LNCaP clone FGC (cell line): ENCODE results near the gene ZIC2.

Source experiments
- DNase-seq: peaks from one replicate; pipeline ENCODE4 v3.0.0-alpha.2; 2011; ENCODE audit warnings: low read depth
- H3K4me3 ChIP-seq: 2 replicates; pipeline ENCODE4 v1.5.1; 2011; ENCODE audit warnings: mild to moderate bottlenecking, low read depth, low read length, control low read depth
- TF ChIP-seq, protein P1 (sequence below): IDR thresholded peaks from 2 replicates; pipeline ENCODE4 v1.5.1; 2012; ENCODE audit warnings: mild to moderate bottlenecking; ENCODE audit not compliant: control insufficient read depth, insufficient read depth; ENCODE audit errors: extremely low read depth

ZIC2 gene

DNA sequence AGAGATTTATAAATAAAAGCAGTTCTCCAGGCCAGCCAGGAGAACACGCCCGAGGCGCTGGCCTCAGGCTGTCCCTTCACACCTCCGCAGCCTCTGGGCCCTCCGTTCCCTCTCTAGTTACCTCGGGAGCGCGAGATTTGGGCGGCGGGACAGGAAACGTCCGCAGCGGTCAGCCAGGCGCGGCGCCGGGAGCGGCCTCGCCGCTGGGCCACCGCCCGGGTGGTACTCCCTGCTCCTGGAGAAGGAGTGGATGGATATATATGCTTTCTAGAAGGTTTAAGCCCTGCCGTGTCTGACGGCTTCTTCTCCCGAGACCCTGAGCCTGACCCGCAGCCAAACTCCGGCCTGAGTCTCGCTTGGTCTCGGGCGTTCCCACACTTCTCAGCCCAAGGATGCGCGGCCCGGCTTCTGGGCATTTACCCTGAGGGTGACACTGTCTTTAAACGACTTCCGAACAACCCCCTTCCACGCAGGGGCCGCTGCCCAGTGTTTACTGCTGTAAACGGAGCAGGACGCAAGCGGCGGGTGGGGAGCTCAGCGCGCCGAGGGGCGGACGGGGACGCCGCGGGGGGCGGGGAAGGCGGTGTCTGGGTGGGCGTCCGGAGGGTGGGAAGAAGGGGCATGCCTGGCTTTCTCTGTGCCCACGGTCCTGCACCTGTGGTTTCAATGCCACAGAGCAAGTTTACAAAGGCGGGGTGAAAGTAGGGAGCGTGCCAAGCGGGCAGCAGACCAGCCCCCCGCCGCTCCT lies 2.0 kb upstream of the ZIC2 start:
- TF ChIP-seq, protein P1, sequence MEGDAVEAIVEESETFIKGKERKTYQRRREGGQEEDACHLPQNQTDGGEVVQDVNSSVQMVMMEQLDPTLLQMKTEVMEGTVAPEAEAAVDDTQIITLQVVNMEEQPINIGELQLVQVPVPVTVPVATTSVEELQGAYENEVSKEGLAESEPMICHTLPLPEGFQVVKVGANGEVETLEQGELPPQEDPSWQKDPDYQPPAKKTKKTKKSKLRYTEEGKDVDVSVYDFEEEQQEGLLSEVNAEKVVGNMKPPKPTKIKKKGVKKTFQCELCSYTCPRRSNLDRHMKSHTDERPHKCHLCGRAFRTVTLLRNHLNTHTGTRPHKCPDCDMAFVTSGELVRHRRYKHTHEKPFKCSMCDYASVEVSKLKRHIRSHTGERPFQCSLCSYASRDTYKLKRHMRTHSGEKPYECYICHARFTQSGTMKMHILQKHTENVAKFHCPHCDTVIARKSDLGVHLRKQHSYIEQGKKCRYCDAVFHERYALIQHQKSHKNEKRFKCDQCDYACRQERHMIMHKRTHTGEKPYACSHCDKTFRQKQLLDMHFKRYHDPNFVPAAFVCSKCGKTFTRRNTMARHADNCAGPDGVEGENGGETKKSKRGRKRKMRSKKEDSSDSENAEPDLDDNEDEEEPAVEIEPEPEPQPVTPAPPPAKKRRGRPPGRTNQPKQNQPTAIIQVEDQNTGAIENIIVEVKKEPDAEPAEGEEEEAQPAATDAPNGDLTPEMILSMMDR: no peak
- H3K4me3 ChIP-seq: peak overlapping the region; percentile 48
- DNase-seq: no peak

DNA sequence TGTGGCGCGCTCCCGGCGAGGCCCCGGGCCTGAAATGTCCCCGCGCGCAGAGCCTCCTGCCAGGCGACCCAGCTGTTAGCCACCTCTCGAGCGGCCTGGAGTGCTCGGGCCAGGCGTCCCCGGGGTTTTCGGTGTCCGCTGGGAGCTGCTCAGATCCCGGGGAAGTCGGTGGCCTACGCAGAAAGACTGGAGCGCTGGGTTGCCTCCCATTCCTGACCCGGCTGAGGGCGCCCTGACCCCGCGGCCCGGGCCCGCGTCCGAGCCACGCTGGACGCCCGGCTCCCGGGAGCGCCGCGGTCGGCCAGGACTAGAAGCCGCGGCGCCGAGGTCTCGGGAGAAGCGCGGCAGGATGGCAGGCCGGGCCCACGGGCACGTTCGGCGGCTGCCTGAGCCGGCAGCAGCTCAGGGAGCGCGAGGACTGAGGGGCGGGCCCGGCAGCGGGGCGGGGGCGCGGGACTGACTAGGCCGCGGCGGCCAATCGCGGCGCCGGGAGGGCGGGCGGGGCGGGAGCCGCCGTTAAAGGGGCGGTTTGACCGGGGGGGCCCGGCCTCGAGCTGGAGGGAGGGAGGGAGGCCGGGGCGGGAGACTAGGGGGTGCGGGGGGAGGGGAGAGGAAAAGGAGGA lies 1.3 kb upstream of the ZIC2 start:
- peak overlapping the region; percentile 67 for H3K4me3 ChIP-seq
- TF ChIP-seq, protein P1: peak; percentile 32
- DNase-seq: no peak

DNA sequence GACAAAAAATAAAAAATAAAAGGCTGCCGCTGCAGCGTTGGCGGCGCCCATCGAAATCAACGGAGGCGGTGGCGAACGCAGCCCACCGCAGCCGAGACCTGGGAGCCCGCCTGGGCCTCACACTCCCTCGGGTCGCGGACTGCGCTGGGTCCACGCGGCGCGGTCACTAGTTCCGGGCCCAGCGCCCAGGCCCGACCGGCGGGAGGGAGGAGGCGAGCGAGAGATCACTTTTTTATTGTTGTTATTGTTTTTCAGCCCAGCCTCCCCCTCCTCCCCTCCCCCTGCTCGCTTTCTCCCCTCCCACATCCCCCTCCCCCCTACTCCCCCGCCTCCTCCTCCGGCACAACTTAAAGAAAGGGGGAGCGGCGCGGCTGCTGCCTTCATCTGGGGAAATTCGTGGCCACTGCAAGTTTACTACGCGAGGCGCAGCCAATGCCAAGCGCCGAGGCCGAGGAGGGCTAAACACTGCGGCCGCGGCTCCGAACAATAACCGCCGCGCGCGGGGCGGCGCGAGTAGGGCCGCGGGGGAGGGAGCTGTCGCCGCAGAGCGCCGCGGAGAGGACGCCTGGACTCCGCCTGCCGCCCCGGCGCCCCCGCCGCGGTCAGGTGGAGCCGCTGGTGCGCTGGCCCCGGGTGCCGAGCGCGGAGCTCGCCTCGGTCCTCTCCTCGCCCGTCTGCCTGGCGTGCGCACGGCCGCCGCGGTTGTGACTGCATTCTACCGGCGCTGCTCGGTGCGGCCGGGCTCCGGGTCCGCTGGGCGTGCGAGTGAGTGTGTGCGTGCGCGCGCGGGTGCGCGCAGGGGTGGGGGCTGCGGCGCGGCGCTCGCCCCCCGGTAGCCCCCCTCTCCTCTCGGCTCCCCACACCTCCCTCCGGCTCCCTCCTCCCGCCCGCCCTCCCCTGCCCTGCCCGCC lies 505 bp upstream of the ZIC2 start:
- DNase-seq: no peak
- TF ChIP-seq, protein P1: 0 out of 2 replicates have a peak, but pooled peaks have one; percentile 7
- peak overlapping the region; percentile 67 for H3K4me3 ChIP-seq

DNA sequence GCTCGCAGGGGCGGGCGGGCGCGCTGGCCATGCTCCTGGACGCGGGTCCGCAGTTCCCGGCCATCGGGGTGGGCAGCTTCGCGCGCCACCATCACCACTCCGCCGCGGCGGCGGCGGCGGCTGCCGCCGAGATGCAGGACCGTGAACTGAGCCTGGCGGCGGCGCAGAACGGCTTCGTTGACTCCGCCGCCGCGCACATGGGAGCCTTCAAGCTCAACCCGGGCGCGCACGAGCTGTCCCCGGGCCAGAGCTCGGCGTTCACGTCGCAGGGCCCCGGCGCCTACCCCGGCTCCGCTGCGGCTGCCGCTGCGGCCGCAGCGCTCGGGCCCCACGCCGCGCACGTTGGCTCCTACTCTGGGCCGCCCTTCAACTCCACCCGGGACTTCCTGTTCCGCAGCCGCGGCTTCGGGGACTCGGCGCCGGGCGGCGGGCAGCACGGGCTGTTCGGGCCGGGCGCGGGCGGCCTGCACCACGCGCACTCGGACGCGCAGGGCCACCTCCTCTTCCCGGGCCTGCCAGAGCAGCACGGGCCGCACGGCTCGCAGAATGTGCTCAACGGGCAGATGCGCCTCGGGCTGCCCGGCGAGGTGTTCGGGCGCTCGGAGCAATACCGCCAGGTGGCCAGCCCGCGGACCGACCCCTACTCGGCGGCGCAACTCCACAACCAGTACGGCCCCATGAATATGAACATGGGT lies 599 bp downstream of the ZIC2 start:
- peak overlapping the region; percentile 67 for H3K4me3 ChIP-seq
- TF ChIP-seq, protein P1: no peak
- DNase-seq: no peak

DNA sequence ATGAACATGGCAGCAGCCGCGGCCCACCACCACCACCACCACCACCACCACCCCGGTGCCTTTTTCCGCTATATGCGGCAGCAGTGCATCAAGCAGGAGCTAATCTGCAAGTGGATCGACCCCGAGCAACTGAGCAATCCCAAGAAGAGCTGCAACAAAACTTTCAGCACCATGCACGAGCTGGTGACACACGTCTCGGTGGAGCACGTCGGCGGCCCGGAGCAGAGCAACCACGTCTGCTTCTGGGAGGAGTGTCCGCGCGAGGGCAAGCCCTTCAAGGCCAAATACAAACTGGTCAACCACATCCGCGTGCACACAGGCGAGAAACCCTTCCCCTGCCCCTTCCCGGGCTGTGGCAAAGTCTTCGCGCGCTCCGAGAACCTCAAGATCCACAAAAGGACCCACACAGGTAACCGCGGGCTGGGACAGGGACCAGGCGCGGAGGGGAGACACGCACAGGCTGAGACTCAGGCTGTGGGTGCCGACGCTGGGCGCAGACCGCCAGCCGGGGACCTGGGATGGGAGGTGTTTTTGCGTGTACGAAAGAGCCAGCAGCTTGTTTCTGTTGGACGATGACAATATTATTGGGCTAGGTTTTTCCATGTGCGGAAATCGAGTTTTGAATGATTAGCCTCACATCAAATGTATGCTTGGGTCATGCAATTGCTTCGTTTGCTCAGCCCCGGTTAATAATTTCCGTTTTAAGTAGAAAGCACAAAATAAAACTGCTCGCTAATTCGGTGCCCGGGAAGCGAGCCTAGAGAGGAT lies 1.3 kb downstream of the ZIC2 start:
- TF ChIP-seq, protein P1: no peak
- DNase-seq: no peak
- peak overlapping the region; percentile 67 for H3K4me3 ChIP-seq
